Measurements from ENCODE around the gene JKAMP.

DNA sequence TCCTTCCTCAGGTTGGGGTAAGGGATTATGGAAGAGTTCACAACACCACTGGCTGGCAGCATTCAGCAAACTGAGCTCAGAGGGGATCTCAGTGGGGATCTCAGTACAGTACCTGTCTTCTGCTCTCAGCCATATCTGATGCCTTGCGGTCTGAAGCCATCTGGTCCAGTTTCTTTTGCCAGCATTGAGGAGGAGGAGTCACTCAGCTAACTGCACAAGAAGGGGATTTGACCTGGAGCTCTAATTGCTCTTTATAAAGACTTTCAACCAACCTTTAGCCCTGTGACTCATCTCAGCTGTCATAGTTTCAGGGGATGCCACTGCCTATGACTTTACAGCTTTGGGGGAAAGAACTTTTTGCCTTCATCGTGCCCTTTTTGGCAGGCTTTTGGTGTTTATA, 44.9 kb downstream of the JKAMP start:
- TF ChIP-seq, protein P1, sequence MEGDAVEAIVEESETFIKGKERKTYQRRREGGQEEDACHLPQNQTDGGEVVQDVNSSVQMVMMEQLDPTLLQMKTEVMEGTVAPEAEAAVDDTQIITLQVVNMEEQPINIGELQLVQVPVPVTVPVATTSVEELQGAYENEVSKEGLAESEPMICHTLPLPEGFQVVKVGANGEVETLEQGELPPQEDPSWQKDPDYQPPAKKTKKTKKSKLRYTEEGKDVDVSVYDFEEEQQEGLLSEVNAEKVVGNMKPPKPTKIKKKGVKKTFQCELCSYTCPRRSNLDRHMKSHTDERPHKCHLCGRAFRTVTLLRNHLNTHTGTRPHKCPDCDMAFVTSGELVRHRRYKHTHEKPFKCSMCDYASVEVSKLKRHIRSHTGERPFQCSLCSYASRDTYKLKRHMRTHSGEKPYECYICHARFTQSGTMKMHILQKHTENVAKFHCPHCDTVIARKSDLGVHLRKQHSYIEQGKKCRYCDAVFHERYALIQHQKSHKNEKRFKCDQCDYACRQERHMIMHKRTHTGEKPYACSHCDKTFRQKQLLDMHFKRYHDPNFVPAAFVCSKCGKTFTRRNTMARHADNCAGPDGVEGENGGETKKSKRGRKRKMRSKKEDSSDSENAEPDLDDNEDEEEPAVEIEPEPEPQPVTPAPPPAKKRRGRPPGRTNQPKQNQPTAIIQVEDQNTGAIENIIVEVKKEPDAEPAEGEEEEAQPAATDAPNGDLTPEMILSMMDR (IDR thresholded peaks at IDR 0.05): no peak
- no peak for TF ChIP-seq POLR2A (IDR thresholded peaks at IDR 0.05)
